NCI-H2107 (cell line): Measurements from ENCODE around the gene SASH1.
A peak's percentile ranks its signal among the peaks of the same experiment; 100 is the strongest.

Experiments
- DNase-seq: peaks from one replicate; lab custom pipeline; 2025; lab: John Stamatoyannopoulos, UW

SASH1 gene

GRCh38 chr6:148461986-148462577 is 119.4 kb downstream of the SASH1 start:
- DNase-seq: no peak

GRCh38 chr6:148463671-148464070 is 121.0 kb downstream of the SASH1 start:
- DNase-seq: no peak

GRCh38 chr6:148464319-148465010 is 121.8 kb downstream of the SASH1 start:
- peak; percentile 2 for DNase-seq

- no peak for DNase-seq
These were observed 122.3 kb downstream of the SASH1 start for GRCh38 chr6:148465011-148465335.

- no peak for DNase-seq
These were observed 123.0 kb downstream of the SASH1 start for GRCh38 chr6:148465670-148466069.

GRCh38 chr6:148466158-148466557 is 123.5 kb downstream of the SASH1 start:
- DNase-seq: no peak

- DNase-seq: no peak
These were observed 125.3 kb downstream of the SASH1 start for GRCh38 chr6:148467926-148468325.

- DNase-seq: no peak
These were observed 127.5 kb downstream of the SASH1 start for GRCh38 chr6:148470156-148470555.

- DNase-seq: no peak
These were observed 128.2 kb downstream of the SASH1 start for GRCh38 chr6:148470606-148471465.

- DNase-seq: no peak
These were observed 129.1 kb downstream of the SASH1 start for GRCh38 chr6:148471624-148472159.

GRCh38 chr6:148472171-148473105 is 129.8 kb downstream of the SASH1 start:
- no peak for DNase-seq

- DNase-seq: no peak
These were observed 136.9 kb downstream of the SASH1 start for GRCh38 chr6:148479497-148479896.

GRCh38 chr6:148487461-148487860 is 144.8 kb downstream of the SASH1 start:
- no peak for DNase-seq

GRCh38 chr6:148491638-148492251 is 149.1 kb downstream of the SASH1 start:
- DNase-seq: no peak

- DNase-seq: no peak
These were observed 150.1 kb downstream of the SASH1 start for GRCh38 chr6:148492654-148493290.

- DNase-seq: no peak
These were observed 150.8 kb downstream of the SASH1 start for GRCh38 chr6:148493424-148493823.

- no peak for DNase-seq
These were observed 151.6 kb downstream of the SASH1 start for GRCh38 chr6:148494226-148494625.

- DNase-seq: no peak
These were observed 152.4 kb downstream of the SASH1 start for GRCh38 chr6:148495029-148495428.

- no peak for DNase-seq
These were observed 154.6 kb downstream of the SASH1 start for GRCh38 chr6:148497257-148497656.

- DNase-seq: no peak
These were observed 155.1 kb downstream of the SASH1 start for GRCh38 chr6:148497717-148498116.

- DNase-seq: no peak
These were observed 157.8 kb downstream of the SASH1 start for GRCh38 chr6:148500402-148500801.
